Colonic mucosa (tissue), 4 donors: ENCODE measurements around the gene CCDC122. TPM values are rescaled to one million over a fixed set of nuclear protein-coding genes. Genes with fewer than 3 reads are reported as not detected.

Experiments used
- DNase-seq: peaks from one replicate; pipeline ENCODE4 v3.0.0-alpha.2; 2020
- H3K27ac ChIP-seq: fragments of 200-600 bp; one replicate; pipeline ENCODE4 v1.8.0; 2021
- H3K27me3 ChIP-seq: fragments of 200-600 bp; one replicate; pipeline ENCODE4 v1.8.0; 2021
- H3K36me3 ChIP-seq: fragments of 200-600 bp; one replicate; pipeline ENCODE4 v1.8.0; 2021
- H3K4me1 ChIP-seq: fragments of 200-600 bp; one replicate; pipeline ENCODE4 v1.8.0; 2021; ENCODE audit warnings: mild to moderate bottlenecking
- H3K4me3 ChIP-seq: fragments of 200-600 bp; one replicate; pipeline ENCODE4 v1.8.0; 2021
- H3K9ac ChIP-seq, 2 donors: one replicate each; pipeline ENCODE4 v1.7.0; 2013; ENCODE audit warnings: control low read depth in 2 of 2, low read depth in 2 of 2, low read length in 2 of 2
- H3K9me3 ChIP-seq: fragments of 200-600 bp; one replicate; pipeline ENCODE4 v1.8.0; 2021
- CTCF ChIP-seq: fragments of 200-600 bp; IDR thresholded peaks from one replicate; pipeline ENCODE4 v1.8.0; 2022; ENCODE audit warnings: antibody characterized with exemption, mild to moderate bottlenecking
- intact Hi-C: fragments of 100-400 bp; cut with DNase I; formaldehyde crosslinking; loops from one replicate; pipeline ENCODE4 v1.14.1; 2022
- total RNA-seq, 2 donors: library from RNA; stranded (reverse); fragmentation: NEBNext Ultra II Directional in 1 of 2; extraction: Animal tissue kit (Norgen Biotek cat#: 25700) in 1 of 2; gene quantifications; one replicate each; pipeline ENCODE4 v1.2.1, GENCODE V29; 2021
- donor health status: healthy.
- donor health status: DM: no; HTN: no; CAD: no.
- donor health status: DM: no; HTN: no; CAD: no.

Gene CCDC122
- total RNA-seq, result 1 to 10 TPM; 5.4 to 6.9 TPM

- H3K4me3 ChIP-seq, result peak within 1 kb of the TSS; percentile 64
- H3K4me1 ChIP-seq, result no peaks in the 10 kb centered on the region
- H3K9me3 ChIP-seq, result no peaks in the 10 kb centered on the region
- H3K9ac ChIP-seq, result peak within 1 kb of the TSS; percentile 81 to 87
- H3K27me3 ChIP-seq, result no peaks in the 10 kb centered on the region
- intact Hi-C loops, result loop anchor here (10.0 kb wide), 1 partner anchor 1284 kb away; no protein-coding TSS in a partner anchor
- TF ChIP-seq CTCF, result no peak
- peak; percentile 78 for DNase-seq
- H3K36me3 ChIP-seq, result no peaks in the 10 kb centered on the region
- H3K27ac ChIP-seq, result peak within 1 kb of the TSS; percentile 93
These were observed at the start of gene CCDC122 for GRCh38 chr13:43878892-43879754. TSS of gene CCDC122 (minus strand) at chr13:43879740. CDS start at chr13:43869376, 10,364 bp downstream.

GRCh38 chr13:43924549-43925245 is 45.2 kb upstream of the CCDC122 start:
- Histone ChIP-seq H3K27ac (no peak overlapping the region), H3K4me1 (no peaks in the 10 kb centered on the region), H3K27me3 (no peaks in the 10 kb centered on the region), H3K4me3 (no peak overlapping the region), H3K9me3 (no peaks in the 10 kb centered on the region), H3K36me3 (no peaks in the 10 kb centered on the region), H3K9ac (no peak overlapping the region)
- intact Hi-C loops, result no loop called here
- DNase-seq, result no peak
- no peak for TF ChIP-seq CTCF

- DNase-seq, result no peak
- H3K4me1 ChIP-seq, result no peaks in the 10 kb centered on the region
- no peak overlapping the region for H3K27ac ChIP-seq
- no peak overlapping the region for H3K4me3 ChIP-seq
- no peaks in the 10 kb centered on the region for H3K27me3 ChIP-seq
- no peaks in the 10 kb centered on the region for H3K9me3 ChIP-seq
- TF ChIP-seq CTCF, result no peak
- intact Hi-C loops, result no loop called here
- H3K36me3 ChIP-seq, result no peaks in the 10 kb centered on the region
- H3K9ac ChIP-seq, result no peak overlapping the region
These were observed 41.6 kb upstream of the CCDC122 start for GRCh38 chr13:43920965-43921674.

- TF ChIP-seq CTCF, result no peak
- no peaks in the 10 kb centered on the region for H3K36me3 ChIP-seq
- intact Hi-C loops, result no loop called here
- no peaks in the 10 kb centered on the region for H3K4me1 ChIP-seq
- H3K9me3 ChIP-seq, result no peaks in the 10 kb centered on the region
- no peak overlapping the region for H3K4me3 ChIP-seq
- H3K27ac ChIP-seq, result no peak overlapping the region
- H3K9ac ChIP-seq, result no peak overlapping the region
- H3K27me3 ChIP-seq, result no peaks in the 10 kb centered on the region
- DNase-seq, result no peak
These were observed 39.1 kb upstream of the CCDC122 start for GRCh38 chr13:43918636-43919035.

GRCh38 chr13:43916828-43917227 is 37.3 kb upstream of the CCDC122 start:
- TF ChIP-seq CTCF, result no peak
- intact Hi-C loops, result no loop called here
- DNase-seq, result no peak
- Histone ChIP-seq H3K27ac (no peak overlapping the region), H3K4me3 (no peak overlapping the region), H3K9ac (no peak overlapping the region), H3K27me3 (no peaks in the 10 kb centered on the region), H3K9me3 (no peaks in the 10 kb centered on the region), H3K36me3 (no peaks in the 10 kb centered on the region), H3K4me1 (no peaks in the 10 kb centered on the region)
